Activated naive CD8-positive, alpha-beta T cell (primary cell): ENCODE measurements around the gene HAPSTR1.
"Not testable (repeated sequence)": the region's sequence is repeated elsewhere in the genome, so short reads cannot be mapped to it uniquely, and the experiment has no call there.

Experiments used
- H3K27ac Mint-ChIP-seq: one replicate; pipeline ENCODE4 v1.8.0; 2021; ENCODE audit warnings: mixed read lengths
- H3K27me3 Mint-ChIP-seq: one replicate; pipeline ENCODE4 v1.8.0; 2021; ENCODE audit warnings: mixed read lengths
- H3K36me3 Mint-ChIP-seq: one replicate; pipeline ENCODE4 v1.8.0; 2021; ENCODE audit warnings: mixed read lengths
- H3K4me1 Mint-ChIP-seq: one replicate; pipeline ENCODE4 v1.8.0; 2021; ENCODE audit warnings: low read depth, mixed read lengths
- H3K4me3 Mint-ChIP-seq: one replicate; pipeline ENCODE4 v1.8.0; 2021; ENCODE audit warnings: mild to moderate bottlenecking, mixed read lengths
- H3K9me3 Mint-ChIP-seq: one replicate; pipeline ENCODE4 v1.8.0; 2021; ENCODE audit warnings: low read depth, mixed read lengths

Gene HAPSTR1, protein sequence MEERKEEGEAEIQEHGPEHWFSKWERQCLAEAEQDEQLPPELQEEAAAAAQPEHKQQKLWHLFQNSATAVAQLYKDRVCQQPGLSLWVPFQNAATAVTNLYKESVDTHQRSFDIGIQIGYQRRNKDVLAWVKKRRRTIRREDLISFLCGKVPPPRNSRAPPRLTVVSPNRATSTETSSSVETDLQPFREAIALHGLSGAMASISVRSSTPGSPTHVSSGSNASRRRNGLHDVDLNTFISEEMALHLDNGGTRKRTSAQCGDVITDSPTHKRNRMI

DNA sequence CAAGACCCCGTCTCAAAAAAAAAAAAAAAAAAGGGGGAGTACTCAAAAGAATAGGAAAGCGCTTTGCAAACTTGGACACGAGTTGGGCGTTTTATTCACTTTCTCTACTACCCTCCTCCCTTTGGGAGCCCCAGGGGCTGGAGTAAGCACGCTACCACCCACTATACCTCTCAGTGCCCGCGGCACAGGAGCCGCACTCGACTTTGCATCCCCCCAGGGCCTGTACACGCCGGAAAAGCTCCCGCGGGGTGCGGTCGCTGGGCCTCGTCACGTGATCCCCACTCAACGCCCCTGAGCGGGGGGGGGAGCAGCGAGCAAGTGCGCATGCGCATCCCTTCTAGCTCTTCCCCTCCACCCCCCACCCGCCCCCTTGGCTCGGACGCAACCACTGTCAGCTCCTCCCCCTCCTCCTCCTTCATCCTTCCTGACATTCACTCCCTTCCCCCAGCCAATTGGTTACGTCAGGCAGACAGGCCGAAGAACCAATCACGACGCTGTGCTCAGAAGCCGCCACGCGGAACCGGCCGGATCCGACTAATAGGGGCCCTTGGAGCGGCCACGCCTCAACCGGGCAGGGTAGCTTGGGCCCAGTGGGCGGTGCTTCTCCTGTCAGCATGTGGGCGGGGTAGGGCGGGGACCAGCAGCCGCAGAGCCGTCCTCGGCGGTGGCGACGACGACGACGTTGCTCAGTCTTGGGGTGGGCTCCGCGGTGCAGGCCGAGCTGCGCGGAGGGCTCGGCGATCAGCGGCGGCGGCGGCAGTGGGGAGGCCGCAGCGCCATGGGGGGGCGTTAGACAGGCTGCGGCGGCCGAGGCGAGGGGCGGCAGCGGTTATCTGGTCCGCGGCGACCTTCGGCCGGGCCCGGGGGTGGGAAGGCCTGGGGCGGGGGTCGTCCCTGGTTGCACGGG lies at the start of gene HAPSTR1:
Gene HAPSTR1, plus strand, starts transcription at position 685 of the 907 bp plus-strand sequence. CDS start 401 bp downstream, outside the sequence.
- Mint-ChIP-seq H3K4me3 (peak within 1 kb of the TSS; percentile 94), H3K9me3 (no peaks in the 10 kb centered on the region), H3K4me1 (peaks cover 31% of the 10 kb centered on the region), H3K27ac (peak within 1 kb of the TSS; percentile 95), H3K36me3 (peaks cover 14% of the 10 kb centered on the region), H3K27me3 (no peaks in the 10 kb centered on the region)

DNA sequence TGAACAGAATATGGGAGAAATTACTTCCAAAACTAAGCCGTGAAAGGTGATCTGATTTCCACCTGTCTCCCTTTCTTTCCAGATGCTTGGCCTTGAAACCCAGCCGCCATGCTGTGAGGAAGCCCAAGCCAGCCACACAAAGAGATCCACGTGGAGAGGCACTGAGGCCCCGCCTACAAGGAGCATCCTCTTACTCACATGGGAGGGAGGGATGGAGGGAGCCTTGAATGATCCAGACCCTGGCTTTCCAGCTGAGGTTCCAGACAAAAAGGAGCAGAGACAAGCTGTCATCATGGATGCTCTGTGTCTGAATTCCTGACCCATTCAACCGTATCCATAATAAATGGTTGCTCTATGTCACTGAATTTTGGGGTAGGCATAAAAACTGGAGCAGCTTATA lies 48.9 kb upstream of the HAPSTR1 start:
- Mint-ChIP-seq H3K4me3 (no peak overlapping the region), H3K36me3 (no peaks in the 10 kb centered on the region), H3K27me3 (no peaks in the 10 kb centered on the region), H3K27ac (no peak overlapping the region), H3K4me1 (peaks cover 17% of the 10 kb centered on the region), H3K9me3 (peaks cover 6% of the 10 kb centered on the region)

DNA sequence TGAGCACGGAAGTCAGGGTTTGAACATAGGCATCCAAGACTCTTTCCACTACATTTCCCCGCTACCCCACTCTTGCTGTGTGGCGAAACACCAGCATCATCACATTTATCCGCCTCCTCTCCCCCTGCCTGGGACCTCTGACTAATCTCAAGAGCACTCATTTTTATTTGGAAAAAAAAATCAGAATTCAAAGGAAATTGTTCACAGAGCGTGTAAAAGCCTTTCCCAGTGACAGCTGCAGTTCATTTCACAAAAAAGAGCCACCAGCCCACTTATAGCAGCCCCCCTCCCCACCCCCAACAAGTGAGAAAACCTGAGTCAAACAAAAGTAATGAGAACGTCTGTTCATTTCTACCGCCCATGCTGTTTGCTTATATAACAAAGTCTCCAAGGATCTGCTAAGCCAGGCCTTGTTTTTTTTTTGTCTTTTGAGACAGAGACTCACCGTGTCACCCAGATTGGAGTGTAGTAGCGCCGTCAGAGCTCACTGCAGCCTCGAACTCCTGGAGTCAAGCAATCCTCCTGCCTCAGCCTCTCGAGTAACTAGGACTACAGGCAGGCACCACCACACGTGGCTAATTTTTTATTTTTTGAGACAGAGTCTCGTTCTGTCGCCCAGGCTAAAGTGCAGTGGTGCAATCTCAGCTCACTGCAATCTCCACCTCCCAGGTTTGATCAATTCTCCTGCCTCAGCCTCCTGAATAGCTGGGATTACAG lies 48.3 kb upstream of the HAPSTR1 start:
- Mint-ChIP-seq H3K36me3 (no peaks in the 10 kb centered on the region), H3K4me1 (peaks cover 23% of the 10 kb centered on the region), H3K27ac (no peak overlapping the region), H3K9me3 (peaks cover 6% of the 10 kb centered on the region), H3K4me3 (no peak overlapping the region), H3K27me3 (no peaks in the 10 kb centered on the region)

DNA sequence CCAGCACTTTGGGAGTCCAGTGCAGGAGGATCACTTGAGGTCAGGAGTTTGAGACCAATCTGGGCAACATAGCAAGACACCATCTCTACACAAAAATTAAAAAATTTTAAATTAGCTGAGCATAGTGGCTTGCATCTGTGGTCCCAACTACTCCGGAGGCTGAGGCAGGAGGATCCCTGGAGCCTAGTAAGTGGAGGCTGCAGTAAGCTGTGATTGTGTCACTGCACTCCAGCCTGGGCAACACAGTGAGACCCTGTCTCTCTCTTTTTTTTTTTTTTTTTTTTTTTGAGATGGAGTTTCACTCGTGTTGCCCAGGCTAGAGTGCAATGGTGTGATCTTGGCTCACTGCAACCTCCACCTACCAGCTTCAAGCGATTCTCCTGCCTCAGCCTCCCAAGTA lies 45.9 kb upstream of the HAPSTR1 start:
- H3K4me1 Mint-ChIP-seq = peaks cover 27% of the 10 kb centered on the region
- not testable (repeated sequence) for H3K27ac Mint-ChIP-seq, H3K27me3 Mint-ChIP-seq, H3K4me3 Mint-ChIP-seq, H3K9me3 Mint-ChIP-seq, H3K36me3 Mint-ChIP-seq

DNA sequence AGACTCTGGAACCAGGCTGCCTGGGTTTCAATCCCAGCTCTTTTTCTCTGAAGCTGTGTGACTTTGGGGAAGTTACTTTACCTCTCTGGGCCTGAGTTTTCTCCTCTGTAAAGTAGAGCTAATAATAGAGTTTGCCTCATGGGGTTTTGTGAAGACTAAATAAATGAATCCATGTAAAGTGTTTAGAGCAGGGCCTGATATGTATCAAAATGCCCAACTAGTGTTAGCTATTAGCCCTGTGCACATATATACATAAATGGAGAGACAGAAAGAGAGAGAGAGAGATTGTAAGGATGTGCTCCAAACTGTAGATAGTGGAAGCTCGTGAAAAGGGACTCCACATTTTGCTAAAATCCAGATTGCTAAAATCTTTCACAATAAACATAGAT lies 44.8 kb upstream of the HAPSTR1 start:
- Mint-ChIP-seq H3K9me3 (peaks cover 6% of the 10 kb centered on the region), H3K27ac (no peak overlapping the region), H3K27me3 (no peaks in the 10 kb centered on the region), H3K4me3 (no peak overlapping the region), H3K36me3 (no peaks in the 10 kb centered on the region), H3K4me1 (peaks cover 27% of the 10 kb centered on the region)

DNA sequence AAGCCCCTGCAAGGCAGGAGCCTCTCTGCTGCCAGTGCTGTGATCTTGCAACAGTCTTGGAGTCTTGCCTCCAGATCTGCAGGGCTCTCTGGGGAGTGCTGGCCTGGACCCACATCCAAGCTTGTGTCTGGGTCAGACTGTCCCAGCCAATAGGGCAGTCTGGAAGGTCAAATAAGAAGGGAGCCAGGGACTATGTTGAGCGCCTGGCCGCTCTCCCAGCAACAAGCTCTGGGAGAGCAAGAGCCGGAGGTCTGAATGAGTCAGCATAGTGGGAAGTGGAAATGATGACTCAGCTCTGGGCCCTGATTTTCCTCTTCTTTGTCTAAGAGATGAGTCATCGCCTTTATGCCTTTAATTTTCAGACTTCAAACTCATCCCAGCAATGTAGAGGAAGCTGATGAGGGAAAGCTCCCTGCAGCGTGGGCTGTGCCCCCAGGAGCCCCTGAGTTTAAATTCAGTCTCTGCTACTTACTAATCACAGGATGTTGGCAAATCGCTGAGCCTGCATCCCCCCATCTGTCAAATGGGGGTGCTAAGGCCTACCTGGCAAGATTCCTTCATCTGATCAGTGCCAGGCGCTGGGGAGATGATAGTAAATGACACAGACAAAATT lies 43.6 kb upstream of the HAPSTR1 start:
- no peaks in the 10 kb centered on the region for H3K27me3 Mint-ChIP-seq
- H3K4me3 Mint-ChIP-seq = peak overlapping the region; percentile 61
- peaks cover 27% of the 10 kb centered on the region for H3K4me1 Mint-ChIP-seq
- H3K9me3 Mint-ChIP-seq = peaks cover 6% of the 10 kb centered on the region
- H3K27ac Mint-ChIP-seq = peak overlapping the region; percentile 71
- H3K36me3 Mint-ChIP-seq = no peaks in the 10 kb centered on the region

DNA sequence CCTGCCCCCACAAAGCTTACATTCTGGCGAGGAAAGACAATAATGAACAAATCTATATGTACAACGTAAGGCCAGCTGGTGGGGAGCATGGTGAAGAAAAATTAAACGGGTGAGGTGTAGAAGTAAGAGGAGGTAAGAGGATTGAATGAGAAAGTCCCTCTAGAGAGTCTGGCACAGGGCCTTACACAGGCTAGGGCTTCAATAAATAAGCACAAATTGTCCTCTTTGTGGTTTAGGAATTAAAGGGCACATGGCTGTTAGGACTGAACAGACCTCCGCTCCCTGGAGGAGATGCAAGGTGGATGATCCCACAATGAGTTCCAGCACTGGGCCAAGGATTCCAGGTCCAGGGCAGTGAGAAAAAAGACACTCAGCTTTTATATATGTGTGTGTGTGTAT lies 43.1 kb upstream of the HAPSTR1 start:
- Mint-ChIP-seq H3K4me3 (peak overlapping the region; percentile 61), H3K36me3 (no peaks in the 10 kb centered on the region), H3K27me3 (no peaks in the 10 kb centered on the region), H3K27ac (peak overlapping the region; percentile 71), H3K9me3 (peaks cover 6% of the 10 kb centered on the region), H3K4me1 (peaks cover 27% of the 10 kb centered on the region)

DNA sequence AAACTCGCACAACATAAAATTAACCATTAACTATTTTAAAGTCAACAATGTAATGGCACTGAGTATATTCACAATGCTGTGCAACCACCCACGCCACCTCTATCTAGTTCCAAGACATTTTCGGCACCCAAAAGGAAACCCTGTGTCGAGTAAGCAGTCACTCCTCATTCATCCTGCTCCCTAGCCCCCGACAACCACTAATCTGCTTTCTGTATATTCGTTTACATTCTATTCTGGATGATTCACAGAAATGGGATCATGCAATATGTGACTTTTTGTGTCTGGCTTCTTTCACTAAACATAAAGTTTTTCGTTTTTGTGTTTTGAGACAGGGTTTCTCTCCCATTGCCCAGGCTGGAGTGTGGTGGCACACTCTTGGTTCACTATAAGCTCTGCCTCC lies 42.2 kb upstream of the HAPSTR1 start:
- H3K36me3 Mint-ChIP-seq = no peaks in the 10 kb centered on the region
- no peak overlapping the region for H3K27ac Mint-ChIP-seq
- no peak overlapping the region for H3K4me3 Mint-ChIP-seq
- peaks cover 6% of the 10 kb centered on the region for H3K9me3 Mint-ChIP-seq
- H3K27me3 Mint-ChIP-seq = no peaks in the 10 kb centered on the region
- peaks cover 27% of the 10 kb centered on the region for H3K4me1 Mint-ChIP-seq

DNA sequence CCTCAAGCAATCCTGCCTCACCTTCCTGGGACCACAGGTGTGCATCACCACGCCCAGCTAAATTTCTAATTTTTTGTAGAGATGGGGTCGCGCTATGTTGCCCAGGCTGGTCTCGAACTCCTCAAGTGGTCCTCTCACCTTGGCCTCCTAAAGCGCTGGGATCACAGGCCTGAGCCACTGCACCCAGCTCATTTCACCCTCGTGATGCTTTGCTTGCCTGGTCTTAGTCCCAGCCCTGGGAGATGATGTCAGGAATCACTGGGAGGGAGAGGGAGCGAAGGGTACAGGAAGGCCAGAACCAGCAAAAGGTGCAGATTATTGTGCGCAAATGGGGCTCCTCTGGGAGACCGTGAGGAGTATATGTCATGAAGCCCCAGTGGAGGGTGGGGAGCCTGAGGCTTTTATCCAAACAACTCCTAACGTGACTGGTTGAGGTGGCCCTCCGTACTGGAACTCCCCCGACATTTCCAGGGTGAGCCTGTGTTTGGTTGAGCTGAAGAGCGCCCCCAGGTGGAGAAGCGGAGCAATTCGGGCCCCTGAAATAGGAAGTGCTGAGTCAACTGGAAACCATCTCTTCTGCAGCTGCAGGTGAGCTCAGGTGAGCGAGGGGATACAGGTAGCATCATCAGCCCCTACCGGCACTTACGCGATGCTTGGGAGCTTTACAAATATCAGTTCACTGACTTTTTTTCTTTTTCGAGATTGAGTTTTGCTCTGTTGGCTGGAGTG lies 41.2 kb upstream of the HAPSTR1 start:
- peaks cover 27% of the 10 kb centered on the region for H3K4me1 Mint-ChIP-seq
- H3K36me3 Mint-ChIP-seq = no peaks in the 10 kb centered on the region
- no peaks in the 10 kb centered on the region for H3K27me3 Mint-ChIP-seq
- H3K27ac Mint-ChIP-seq = no peak overlapping the region
- peaks cover 6% of the 10 kb centered on the region for H3K9me3 Mint-ChIP-seq
- H3K4me3 Mint-ChIP-seq = no peak overlapping the region

DNA sequence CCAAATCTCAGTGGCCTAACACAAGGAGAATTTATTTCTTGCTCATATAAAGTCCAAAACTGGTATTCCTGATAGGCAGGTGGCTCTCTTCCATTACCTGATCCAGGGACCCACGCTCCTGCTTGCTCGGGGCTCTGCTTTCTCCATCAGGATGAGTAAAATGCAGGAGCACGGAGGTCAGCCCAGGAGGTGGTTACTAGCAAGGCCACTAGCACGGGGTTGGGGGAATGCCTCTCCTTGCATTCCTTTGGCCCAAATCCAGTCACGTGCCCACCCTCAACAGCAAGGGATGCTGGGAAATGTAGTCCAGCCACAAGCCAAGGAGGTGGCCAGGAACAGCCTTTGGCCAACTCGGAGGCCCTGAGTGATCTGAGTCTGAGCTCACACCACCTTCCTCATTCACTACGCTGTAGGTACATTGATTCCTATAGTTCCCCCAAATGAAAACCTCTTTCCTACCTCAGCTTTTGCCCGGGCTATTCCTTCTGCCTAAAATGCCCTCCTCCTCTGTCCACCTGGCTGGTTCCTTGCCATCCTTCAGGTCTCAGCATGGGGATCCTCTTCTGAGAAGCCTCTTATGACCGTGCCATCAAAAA lies 38.3 kb upstream of the HAPSTR1 start:
- H3K4me1 Mint-ChIP-seq = peaks cover 4% of the 10 kb centered on the region
- no peaks in the 10 kb centered on the region for H3K36me3 Mint-ChIP-seq
- no peaks in the 10 kb centered on the region for H3K9me3 Mint-ChIP-seq
- no peaks in the 10 kb centered on the region for H3K27me3 Mint-ChIP-seq
- H3K4me3 Mint-ChIP-seq = no peak overlapping the region
- H3K27ac Mint-ChIP-seq = no peak overlapping the region

DNA sequence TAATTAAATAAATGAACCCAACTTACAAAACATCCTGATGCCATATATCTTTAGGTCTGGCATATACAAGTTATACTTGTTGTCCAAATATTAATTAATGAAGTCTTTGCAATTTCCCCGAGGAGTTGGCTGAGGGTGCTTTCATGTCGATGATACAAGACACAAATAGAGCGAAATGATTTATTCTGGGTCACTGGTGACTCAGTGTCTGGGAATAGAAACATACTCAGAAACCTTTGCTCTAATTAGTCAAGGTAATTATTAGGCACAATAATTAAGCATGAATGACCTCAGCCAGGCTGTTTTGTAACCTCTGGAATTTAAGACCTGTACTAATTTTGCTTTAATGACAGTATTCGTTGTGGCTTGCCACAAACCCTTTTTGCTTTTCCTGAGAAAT lies 37.0 kb upstream of the HAPSTR1 start:
- Mint-ChIP-seq H3K4me3 (no peak overlapping the region), H3K36me3 (no peaks in the 10 kb centered on the region), H3K9me3 (no peaks in the 10 kb centered on the region), H3K4me1 (no peaks in the 10 kb centered on the region), H3K27me3 (no peaks in the 10 kb centered on the region), H3K27ac (no peak overlapping the region)

DNA sequence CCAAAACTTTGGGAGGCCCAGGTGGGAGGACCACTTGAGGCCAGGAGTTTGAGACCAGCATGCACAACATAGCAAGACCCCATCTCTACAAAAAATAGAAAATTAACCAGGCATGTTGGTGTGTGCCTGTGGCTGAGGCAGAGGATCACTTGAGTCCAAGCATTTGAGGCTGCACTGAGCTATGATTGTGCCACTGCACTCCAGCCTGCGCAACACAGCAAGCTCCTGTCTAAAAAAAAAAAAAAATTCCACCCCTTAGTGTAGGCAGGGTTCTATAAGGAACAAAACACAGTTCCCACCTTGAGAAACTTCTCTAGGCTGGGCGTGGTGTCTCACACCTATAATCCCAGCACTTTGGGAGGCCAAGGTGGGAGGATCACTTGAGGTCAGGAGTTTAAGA lies 36.3 kb upstream of the HAPSTR1 start:
- Mint-ChIP-seq H3K4me1 (no peaks in the 10 kb centered on the region), H3K4me3 (no peak overlapping the region), H3K27ac (no peak overlapping the region), H3K36me3 (no peaks in the 10 kb centered on the region), H3K27me3 (no peaks in the 10 kb centered on the region), H3K9me3 (no peaks in the 10 kb centered on the region)

DNA sequence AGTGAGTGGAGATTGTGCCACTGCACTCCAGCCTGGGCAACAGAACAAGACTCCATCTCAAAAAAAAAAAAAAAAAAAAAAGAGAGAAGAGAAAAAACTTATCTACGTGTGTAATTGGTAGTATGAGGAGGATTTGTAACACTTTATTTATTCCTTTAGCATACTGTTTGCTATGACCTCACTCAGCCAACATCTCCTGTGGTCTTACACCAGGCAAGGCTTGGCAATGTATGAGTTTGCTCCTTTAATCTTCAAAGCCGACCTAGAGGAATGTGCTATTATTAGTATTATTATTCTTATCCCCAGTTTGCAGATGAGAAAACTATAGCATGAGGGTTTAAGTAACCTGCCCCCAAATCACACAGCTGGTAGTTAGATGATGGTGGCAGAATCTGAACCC lies 35.8 kb upstream of the HAPSTR1 start:
- Mint-ChIP-seq H3K27ac (no peak overlapping the region), H3K9me3 (no peaks in the 10 kb centered on the region), H3K36me3 (no peaks in the 10 kb centered on the region), H3K27me3 (no peaks in the 10 kb centered on the region), H3K4me3 (no peak overlapping the region), H3K4me1 (no peaks in the 10 kb centered on the region)

DNA sequence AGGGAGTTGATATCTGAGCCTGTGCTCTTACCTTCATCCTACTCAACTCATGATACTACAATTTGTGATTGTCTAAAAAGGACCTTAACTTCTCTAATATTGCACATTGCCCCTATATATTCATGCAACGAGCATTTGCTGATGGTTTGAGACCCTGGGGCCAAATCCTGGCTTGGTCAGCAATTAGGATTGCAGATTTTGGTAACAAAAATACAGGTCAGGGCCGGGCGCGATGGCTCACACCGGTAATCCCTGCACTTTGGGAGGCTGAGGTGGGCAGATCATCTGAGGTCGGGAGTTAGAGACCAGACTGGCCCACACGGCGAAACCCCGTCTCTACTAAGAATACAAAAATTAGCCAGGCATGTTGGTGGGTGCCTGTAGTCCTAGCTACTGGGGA lies 35.4 kb upstream of the HAPSTR1 start:
- no peak overlapping the region for H3K4me3 Mint-ChIP-seq

More for the DNA sequence above, 35.4 kb upstream of the HAPSTR1 start:
- Mint-ChIP-seq H3K9me3 (no peaks in the 10 kb centered on the region), H3K4me1 (peaks cover 2% of the 10 kb centered on the region), H3K27me3 (no peaks in the 10 kb centered on the region), H3K27ac (no peak overlapping the region), H3K36me3 (no peaks in the 10 kb centered on the region)
